GM10847 (cell line): ENCODE results near the gene ACOT13.

Source experiments
- POLR2A ChIP-seq: IDR thresholded peaks from 2 replicates; pipeline ENCODE4 v1.6.1; 2011; ENCODE audit not compliant: insufficient read length; ENCODE audit errors: extremely low read depth

ACOT13 gene

DNA sequence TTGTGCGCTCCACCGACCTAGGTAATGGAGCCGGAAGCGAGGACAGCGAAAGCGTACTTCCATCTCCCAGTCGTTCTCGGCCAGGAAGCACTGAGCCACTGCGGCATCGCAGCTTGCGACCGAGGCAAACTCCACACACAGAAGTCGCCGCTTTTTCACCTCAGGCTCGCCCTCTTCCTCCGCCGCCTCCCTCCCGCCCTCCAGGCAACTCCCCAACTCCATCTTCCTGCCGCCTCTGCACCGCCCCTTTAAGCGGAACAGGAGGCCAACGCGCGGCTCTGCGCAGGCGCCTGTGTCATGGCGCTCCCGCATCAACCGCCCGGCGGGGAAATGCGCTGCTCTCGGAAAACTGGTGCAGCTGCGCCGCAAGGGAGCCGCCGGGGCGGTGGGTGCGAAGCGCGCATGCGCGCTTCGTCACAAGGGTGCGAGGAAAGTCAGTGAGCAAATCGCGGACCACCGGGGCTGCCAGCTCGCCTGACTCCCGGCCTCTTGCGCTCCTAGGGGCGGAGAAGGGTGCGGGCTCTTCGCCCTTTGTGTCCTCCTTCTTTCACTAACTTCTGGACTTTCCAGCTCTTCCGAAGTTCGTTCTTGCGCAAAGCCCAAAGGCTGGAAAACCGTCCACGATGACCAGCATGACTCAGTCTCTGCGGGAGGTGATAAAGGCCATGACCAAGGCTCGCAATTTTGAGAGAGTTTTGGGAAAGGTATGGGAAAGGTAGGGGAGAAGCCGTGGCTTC is at the start of gene ACOT13, which contains the start of gene TDP2:
ACOT13 (plus strand) TSS at position 437 of the 737 bp plus-strand sequence; CDS start at position 624, 187 bp downstream.
TDP2 (minus strand) TSS at position 259 of the 737 bp plus-strand sequence; CDS start at position 222, 37 bp downstream.
- peak; percentile 72 for TF ChIP-seq POLR2A

DNA sequence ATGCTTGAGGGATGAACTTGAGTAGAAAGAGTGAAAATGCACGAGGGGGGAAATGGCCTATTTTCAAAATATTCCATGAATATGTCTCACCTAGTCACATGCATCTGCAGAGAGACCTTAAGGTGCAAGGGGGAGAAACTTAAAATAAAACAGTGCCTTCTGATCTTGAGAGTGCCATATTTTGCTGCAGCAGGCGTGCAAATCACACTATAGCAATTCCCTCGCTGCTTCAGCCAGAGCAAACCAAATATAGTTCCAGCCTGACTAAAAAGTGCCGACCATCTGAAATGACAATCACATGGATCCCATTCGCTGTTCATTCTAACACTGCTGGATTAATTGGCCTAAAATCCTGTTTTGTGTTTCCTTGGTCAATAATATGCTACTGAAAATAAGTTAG is 47.2 kb upstream of the ACOT13 start:
- TF ChIP-seq POLR2A, result no peak

DNA sequence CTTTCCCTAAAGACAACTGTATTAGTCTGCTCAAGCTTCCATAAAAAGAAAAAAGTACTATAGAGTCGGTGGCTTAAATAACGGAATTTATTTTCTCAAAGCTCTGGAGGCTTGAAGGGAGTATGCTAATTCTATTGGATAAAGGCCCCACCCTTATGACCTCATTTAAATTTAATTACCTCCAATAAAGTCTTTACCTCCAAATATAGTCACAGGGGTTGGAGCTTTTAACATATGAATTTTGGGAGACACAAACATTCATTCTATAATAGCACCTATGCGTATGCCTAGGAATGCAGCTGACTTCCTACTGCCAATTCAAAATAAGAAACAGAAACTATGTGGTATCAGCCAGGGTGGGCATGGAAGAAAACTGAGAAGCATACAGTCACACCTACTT is 46.2 kb upstream of the ACOT13 start:
- TF ChIP-seq POLR2A, result no peak

DNA sequence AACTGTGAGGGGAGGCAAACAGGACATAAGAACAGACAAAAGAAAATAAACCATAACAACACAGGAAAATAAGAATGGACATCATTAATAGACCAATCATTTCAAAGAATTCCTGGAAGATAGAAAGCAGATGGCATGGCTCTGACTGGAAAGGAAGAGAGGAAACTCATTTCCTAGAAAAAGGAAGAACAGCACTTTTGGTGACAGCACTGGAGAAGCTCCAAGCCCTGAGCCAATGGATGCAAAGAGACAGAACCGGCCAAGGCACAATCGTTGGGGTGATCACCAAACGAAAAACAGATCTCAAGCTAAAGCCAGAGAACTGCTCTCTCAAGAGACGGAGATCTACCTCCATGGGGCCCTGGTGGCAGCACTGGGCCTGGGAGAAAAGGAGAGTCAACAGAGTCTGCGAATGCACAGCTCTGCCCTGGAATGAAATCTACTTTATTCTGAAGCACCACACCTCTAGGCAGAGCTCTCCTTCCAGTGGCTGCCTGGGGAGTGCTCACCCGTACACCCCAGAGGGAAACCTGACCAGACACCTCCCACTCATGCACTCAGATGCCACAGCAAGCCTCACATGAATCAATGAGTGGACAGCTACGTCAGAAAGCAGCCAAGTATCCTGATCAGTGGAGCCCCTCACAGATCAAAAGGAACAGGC is 45.1 kb upstream of the ACOT13 start:
- no peak for TF ChIP-seq POLR2A

DNA sequence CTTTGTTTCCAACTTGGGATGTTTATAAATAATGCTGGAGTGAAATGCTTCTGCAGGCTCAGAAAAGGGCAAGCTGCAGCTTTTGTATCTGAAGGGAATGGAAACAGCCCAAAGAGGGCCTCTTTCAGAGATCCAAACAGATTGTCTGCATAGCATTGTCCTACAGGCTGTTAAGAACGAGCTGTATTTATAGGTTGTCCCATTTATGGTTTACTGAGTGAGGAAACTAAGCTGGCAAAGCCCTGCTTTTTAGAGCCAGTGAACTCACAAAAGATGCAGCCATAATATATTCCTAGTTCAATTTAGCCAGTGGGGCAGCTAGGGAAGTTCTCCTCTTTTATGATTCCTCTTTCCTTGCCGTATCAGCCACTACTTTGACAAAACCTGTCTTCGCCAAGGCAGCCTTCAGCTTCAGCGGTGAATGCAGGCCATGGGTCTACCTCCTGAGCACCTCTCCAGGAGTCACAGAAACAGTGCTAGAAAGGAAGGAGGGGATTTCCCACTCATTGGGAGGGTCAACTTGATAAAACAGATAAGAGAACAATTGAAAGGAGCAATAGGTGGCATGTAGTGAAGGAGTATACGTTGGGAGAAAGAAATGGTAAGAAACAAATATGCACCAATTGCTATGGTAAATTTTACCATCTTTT is 35.9 kb upstream of the ACOT13 start:
- TF ChIP-seq POLR2A, result no peak

DNA sequence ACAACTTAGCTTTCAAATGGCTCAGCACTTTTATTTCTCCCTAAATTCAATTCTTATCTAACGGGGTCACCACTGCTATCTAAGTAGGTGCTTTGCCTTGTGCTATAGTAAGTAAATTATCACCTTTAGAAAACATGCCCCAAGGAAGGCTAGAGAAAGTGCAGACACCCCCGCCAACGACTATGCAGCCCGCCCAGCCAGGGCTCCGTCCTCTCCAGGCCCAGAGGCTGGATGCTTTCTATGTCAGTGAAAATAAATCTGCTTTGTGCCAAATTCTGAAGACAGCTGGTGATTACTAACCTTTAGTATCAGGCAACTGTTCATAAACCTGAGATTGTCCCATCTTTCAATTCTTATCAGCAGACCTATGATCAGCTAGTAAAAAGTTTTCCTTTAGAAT is 35.2 kb upstream of the ACOT13 start:
- no peak for TF ChIP-seq POLR2A

DNA sequence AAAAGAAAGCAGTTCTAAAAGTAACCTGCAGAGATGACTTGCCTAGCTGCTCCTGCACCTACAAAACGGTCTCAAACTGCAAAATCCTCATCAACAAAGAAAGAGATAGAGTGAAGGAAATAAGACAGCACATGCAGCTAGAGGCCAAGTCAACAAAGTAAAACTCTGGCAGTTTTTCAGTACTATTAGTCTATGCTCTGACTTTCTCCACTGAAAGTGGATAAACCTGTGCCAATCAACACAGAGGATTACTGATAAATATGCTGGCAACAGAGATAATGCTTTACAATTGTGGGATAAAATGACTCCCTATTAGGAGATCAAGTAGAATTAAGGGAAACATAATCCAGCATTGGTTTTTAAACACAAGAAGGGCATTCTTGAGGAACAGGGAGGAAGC is 34.3 kb upstream of the ACOT13 start:
- TF ChIP-seq POLR2A, result no peak

DNA sequence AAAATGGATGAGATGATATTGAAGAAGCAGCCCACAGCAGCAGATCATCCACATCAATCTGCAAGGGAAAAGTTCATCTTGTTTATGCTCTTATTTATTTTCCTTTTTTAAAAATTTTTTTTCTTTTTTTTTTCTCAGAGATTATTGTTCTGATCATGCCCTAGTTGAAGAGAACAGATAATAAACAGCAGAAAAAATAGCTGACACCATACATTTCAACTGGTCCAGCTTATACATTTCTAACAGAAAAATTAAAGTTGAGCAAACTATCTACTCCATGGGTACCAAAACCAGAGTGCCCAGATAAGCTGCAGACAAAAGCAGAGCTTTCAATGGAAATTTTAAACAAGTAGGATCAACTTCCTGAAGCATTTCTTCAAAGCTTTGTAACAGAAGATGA is 30.2 kb upstream of the ACOT13 start:
- no peak for TF ChIP-seq POLR2A

DNA sequence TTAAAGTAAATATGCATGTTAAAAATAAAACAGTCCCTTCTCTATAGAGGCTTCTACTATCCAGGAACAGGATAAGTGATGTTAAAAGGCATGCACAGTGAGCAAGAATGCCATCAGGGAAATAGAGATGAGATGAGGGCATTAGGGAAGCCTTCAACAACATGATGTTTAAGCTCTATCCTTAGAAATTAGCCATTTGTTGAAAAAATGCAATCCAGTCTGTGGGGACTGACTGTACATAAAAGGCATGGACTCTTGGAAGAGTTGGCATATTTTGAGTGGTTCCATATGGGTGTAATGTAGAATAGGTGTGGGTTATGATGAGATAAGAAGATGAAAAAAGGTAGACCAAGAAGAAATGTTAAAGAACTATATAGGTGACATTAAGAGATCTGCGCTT is 26.7 kb upstream of the ACOT13 start:
- TF ChIP-seq POLR2A, result no peak

DNA sequence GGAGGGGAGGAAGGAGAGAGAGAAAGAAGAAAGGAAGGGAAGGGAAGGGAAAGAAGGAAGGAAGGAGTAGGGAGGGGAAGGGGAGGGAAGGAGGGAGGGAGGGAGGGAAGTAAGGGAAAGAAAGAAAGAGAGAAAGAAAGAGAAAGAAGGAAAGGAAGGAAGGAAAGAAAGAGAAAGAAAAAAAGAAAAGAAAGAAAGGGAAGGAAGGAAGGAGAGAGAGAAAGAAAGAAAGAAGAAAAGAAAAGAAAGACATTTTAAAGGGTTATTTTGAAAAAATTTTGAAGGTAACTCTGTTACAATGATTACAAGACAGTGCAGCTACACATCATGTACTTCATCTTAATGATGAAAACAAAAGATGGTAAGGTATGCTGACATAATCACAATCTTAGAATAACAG is 24.8 kb upstream of the ACOT13 start:
- no peak for TF ChIP-seq POLR2A

DNA sequence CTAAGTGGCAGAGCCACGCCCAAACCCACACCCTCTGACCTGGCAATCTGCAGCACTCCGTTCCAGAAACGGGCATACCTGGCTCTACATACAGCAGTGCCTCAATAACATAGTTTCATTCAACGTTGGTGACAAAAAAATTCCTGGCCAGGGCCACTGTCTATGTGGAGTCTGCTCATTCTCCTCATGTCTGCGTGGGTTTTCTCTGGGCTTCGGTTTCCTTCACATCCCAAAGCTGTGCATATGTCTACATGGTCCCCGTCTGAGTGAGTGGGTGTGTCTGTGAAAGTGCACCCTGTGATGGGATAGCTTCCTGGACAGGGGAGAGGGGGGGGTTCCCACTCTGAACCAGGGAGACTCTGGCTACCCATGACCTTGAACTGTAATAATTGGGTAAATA is 23.0 kb upstream of the ACOT13 start:
- no peak for TF ChIP-seq POLR2A

DNA sequence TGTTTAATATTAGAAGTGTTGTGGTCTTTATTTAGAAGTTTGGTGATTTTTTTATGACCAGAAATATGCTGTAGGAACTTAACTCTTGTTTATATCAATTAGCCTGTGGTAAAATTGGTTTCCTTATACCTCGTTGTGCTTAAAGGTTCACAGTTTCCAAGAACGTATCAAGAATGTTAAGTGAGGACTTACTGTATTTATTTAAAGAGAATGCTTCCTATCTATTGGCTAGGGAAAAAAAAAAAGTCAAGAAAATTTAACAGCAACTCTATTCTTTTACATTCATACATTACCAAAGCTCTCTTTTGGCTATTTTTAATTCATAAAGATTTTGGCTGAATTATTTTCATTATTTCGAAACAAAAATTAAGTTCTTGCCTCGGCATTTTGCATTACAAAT is 22.5 kb upstream of the ACOT13 start:
- TF ChIP-seq POLR2A, result no peak

DNA sequence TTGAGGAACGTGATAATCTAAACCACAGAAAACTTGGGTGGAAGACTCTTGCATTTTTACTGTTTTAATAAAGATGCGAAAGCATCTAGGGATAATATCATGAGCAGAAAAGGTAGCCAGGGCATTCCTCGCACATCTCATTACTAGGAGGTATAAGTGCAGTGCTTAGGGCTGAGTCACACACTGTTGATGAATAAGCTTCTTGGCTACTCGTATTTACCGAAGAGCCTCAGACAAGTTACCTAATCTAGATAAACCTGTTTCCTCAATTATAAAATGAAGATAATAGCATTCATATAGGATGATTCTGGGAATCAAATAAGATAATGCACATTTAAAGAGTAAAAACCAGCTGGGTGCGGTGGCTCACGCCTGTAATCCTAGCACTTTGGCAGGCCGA is 20.1 kb upstream of the ACOT13 start:
- no peak for TF ChIP-seq POLR2A

DNA sequence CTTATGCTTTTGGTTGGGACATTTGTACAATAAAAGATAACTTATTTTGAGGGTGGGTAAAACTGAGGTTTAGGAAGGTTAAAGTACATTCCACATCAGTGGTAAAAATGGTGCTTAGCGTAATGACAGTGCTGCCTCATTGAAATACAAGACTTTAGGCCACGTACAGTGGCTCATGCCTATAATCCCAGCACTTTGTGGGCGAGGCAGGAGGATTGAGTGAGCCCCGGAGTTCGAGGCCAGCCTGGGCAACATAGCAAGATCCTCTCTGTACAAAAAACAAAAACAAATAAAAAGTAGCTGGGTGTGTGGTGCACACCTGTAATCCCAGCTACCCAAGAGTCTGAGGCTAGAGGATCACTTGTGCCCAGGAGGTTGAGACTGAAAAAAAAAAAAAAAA is 18.6 kb upstream of the ACOT13 start:
- TF ChIP-seq POLR2A, result no peak

DNA sequence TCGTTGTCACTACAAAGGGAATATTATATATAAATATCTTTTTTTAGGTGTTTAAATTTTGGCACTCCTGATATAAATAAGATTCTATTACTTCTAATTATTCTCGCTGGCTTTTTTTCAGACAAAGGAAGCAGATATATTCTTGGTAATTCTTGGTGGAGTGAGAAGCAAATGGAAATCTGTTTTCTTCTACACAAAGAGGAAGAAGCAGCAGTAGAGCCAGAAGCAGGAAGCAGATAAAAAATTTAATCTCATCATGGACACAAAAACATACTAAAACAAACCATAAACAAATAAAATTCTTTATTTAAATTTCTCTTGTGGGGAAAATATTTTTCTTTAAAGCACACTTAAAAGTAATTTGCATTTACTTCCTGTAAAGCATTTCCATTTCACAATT is 17.2 kb upstream of the ACOT13 start:
- no peak for TF ChIP-seq POLR2A

DNA sequence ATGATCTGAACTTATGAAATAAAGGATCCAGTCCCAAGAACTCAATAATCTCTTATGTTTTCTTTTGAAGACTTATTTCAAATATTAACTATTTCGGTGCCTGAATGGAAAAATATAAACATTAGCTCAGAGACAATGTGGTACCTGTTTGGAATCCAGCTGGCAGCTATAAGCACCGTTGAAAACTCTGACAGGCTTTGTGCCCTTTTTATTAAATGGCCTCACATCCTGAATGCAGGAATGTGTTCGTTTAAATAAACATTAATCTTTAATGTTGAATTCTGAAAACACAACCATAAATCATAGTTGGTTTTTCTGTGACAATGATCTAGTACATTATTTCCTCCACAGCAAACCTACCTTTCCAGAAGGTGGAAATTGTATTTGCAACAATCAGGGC is 16.5 kb upstream of the ACOT13 start:
- no peak for TF ChIP-seq POLR2A
